Tibial artery (tissue), 4 donors: ENCODE data around the gene TEX12.

Source experiments
- DNase-seq, 2 donors: peaks; one replicate each; pipeline ENCODE4 v3.0.0-alpha.2; 2019
- H3K27ac ChIP-seq, 2 donors: fragments of 200-600 bp; sonication (generic) in 1 of 2; 1 replicate in 1 of 2; 2 replicates in 1 of 2; pipeline ENCODE4 v1.5.1; 2018 to 2019; ENCODE audit warnings: mild to moderate bottlenecking in 1 of 2
- H3K27me3 ChIP-seq, 2 donors: fragments of 200-600 bp; sonication (generic) in 1 of 2; one replicate each; pipeline versions ENCODE4 v1.5.1 to v1.6.0; 2016 to 2019
- H3K36me3 ChIP-seq, 3 donors: fragments of 200-600 bp; sonication (generic) in 2 of 3; one replicate each; pipeline ENCODE4 v1.5.1; 2016 to 2019; ENCODE audit warnings: mild to moderate bottlenecking in 2 of 3
- H3K4me1 ChIP-seq, 4 donors: fragments of 200-600 bp; sonication (generic) in 2 of 4; 1 replicate in 3 of 4; 2 replicates in 1 of 4; pipeline ENCODE4 v1.5.1; 2016 to 2019
- H3K4me3 ChIP-seq, 2 donors: fragments of 200-600 bp; sonication (generic) in 1 of 2; 1 replicate in 1 of 2; 2 replicates in 1 of 2; pipeline ENCODE4 v1.5.1; 2018 to 2019; ENCODE audit warnings: mild to moderate bottlenecking in 2 of 2
- H3K9me3 ChIP-seq, 3 donors: fragments of 200-600 bp; sonication (generic) in 1 of 3; one replicate each; pipeline ENCODE4 v1.5.1; 2016 to 2019
- intact Hi-C: fragments of 100-400 bp; cut with DNase I; formaldehyde crosslinking; loops from one replicate; pipeline ENCODE4 v1.15.0; 2023; ENCODE audit warnings: low total_unique reads
- TF ChIP-seq, protein P1 (sequence below), 2 experiments: fragments of 200-600 bp in 1 of 2; fragments of 450-650 bp in 1 of 2; IDR thresholded peaks; one replicate each; pipeline ENCODE4 v1.5.1; 2017 to 2019; ENCODE audit warnings: antibody characterized with exemption in 2 of 2, mild to moderate bottlenecking in 1 of 2, moderate library complexity in 1 of 2

Gene TEX12

DNA sequence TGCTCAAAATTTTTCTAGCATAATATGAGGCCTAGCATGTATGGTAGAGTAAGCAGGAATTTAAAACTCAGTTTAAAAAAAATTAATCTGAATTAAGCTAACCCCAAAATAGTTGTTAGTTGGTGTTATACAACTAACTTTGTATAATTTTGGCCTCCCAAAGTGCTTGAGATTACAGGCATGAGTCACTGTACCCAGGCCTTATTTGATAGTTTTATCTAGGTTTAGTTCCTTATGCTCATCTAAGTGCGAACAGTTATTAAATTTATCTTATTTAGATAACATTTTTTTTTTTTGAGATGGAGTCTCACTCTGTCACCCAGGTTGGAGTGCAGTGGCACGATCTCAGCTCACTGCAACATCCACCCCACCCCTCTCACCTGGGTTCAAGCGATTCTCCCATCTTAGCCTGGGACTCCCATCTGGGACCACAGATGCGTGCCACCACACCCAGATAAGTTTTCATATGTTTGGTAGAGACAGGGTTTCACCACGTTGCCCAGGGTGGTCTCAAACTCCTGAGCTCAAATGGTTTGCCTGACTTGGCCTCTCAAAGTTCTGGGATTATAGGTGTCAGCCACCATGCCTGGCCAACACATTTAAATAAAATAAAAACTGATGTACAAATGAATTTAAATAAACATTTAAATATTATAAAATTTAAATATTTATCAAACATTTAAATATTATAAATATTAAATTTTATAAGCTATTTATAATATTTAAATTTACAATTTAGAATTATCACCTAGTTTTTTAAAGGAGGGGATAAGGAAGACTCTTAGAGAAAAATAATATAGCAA, 10.8 kb upstream of the TEX12 start:
- H3K4me3 ChIP-seq: no peak overlapping the region
- DNase-seq: no peak
- H3K27ac ChIP-seq: no peak overlapping the region
- intact Hi-C loops: no loop called here
- peaks cover 0 to 16% (median 0%) of the 10 kb centered on the region in 4 donors for H3K4me1 ChIP-seq
- H3K36me3 ChIP-seq: no peaks in the 10 kb centered on the region
- no peaks in the 10 kb centered on the region for H3K9me3 ChIP-seq
- H3K27me3 ChIP-seq: no peaks in the 10 kb centered on the region
- TF ChIP-seq, protein P1, sequence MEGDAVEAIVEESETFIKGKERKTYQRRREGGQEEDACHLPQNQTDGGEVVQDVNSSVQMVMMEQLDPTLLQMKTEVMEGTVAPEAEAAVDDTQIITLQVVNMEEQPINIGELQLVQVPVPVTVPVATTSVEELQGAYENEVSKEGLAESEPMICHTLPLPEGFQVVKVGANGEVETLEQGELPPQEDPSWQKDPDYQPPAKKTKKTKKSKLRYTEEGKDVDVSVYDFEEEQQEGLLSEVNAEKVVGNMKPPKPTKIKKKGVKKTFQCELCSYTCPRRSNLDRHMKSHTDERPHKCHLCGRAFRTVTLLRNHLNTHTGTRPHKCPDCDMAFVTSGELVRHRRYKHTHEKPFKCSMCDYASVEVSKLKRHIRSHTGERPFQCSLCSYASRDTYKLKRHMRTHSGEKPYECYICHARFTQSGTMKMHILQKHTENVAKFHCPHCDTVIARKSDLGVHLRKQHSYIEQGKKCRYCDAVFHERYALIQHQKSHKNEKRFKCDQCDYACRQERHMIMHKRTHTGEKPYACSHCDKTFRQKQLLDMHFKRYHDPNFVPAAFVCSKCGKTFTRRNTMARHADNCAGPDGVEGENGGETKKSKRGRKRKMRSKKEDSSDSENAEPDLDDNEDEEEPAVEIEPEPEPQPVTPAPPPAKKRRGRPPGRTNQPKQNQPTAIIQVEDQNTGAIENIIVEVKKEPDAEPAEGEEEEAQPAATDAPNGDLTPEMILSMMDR (IDR thresholded peaks at IDR 0.05): no peak

DNA sequence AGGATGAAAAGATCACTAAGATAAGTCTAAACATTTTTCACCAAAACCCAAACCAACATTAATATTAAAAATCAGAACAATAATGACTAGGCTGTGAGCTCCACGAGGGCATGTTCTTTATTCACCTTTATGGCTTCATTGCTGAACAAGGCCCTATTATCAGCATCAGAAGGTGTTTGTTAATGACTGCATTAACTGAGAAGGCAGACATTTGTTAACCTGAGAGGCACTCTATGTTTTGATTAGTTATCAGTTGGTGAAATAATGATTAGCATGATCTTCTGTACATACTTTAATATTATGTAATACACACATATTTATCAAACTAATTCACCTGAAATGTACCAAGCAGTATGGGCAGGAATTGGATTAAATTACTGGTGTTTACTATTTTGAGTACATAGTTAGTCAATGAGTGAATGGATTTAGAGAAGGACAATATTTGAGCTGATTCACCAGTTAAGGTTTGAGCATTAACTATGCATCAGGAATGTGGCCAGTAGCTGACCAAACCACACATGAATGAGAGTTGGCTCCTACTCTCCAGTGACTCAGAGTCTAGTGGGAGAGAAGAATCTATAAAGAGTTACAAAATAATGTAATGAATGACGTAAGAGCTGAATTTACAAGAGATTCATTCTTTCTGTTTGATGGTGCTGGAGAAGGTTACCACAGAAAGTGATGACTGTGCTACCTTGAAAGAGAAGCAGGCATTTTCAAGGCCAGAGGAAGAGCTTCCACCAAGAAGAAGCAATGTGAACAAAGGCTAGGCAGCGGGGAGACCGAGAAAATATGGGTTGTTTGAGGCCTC, 10.0 kb upstream of the TEX12 start:
- no peak for DNase-seq
- Histone ChIP-seq H3K27ac (no peak overlapping the region), H3K36me3 (no peaks in the 10 kb centered on the region), H3K9me3 (no peaks in the 10 kb centered on the region), H3K27me3 (no peaks in the 10 kb centered on the region), H3K4me3 (no peak overlapping the region), H3K4me1 (peaks cover 0 to 16% (median 0%) of the 10 kb centered on the region in 4 donors)
- intact Hi-C loops: no loop called here
- TF ChIP-seq, protein P1 (IDR thresholded peaks at IDR 0.05): no peak

DNA sequence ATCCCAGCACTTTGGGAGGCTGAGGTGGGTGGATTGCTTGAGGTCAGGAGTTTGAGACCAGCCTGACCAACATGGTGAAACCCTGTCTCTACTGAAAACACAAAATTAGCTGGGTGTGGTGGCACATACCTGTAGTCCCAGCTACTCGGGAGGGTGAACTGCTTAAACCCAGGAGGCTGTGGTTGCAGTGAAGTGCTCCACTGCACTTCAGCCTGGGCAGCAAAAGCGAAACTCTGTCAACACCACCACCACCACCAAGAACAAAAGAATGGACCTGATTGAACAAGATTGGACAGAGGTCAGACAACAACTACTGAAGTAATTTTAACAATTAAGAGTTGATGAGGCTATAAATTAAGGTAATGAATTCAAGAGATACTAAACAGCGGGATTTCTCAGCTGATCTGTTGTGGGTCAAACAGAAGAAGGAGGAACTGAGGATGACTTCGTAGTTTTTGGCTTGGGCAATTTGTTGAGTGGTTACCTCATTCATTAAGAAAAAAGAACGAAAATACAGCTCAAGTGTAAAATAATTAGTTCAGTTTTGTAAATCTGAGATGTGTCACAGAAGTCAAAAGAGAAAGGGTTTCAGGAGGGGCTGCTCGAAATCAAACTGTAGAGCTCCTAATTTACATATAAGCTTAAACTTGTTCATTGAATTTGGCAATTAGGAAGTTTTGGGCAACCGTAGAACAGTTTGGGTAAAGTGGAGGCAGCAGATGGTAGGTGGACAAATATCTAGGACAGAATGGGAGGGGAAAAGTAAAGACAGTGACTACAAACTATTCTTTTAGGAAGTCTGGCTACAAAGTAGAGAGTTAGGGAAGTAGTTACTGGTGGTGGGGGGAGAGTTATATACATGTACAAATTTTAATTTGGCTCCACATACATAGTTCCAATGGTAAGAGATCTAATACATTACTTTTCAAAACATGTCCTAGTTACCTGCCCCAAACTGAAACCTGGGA, 7.8 kb upstream of the TEX12 start:
- no peaks in the 10 kb centered on the region for H3K36me3 ChIP-seq
- intact Hi-C loops: no loop called here
- no peak for DNase-seq
- TF ChIP-seq, protein P1 (IDR thresholded peaks at IDR 0.05): no peak
- H3K4me3 ChIP-seq: no peak overlapping the region
- H3K27me3 ChIP-seq: no peaks in the 10 kb centered on the region
- H3K9me3 ChIP-seq: no peaks in the 10 kb centered on the region
- no peak overlapping the region for H3K27ac ChIP-seq
- H3K4me1 ChIP-seq: peaks cover 0 to 16% (median 0%) of the 10 kb centered on the region in 4 donors

DNA sequence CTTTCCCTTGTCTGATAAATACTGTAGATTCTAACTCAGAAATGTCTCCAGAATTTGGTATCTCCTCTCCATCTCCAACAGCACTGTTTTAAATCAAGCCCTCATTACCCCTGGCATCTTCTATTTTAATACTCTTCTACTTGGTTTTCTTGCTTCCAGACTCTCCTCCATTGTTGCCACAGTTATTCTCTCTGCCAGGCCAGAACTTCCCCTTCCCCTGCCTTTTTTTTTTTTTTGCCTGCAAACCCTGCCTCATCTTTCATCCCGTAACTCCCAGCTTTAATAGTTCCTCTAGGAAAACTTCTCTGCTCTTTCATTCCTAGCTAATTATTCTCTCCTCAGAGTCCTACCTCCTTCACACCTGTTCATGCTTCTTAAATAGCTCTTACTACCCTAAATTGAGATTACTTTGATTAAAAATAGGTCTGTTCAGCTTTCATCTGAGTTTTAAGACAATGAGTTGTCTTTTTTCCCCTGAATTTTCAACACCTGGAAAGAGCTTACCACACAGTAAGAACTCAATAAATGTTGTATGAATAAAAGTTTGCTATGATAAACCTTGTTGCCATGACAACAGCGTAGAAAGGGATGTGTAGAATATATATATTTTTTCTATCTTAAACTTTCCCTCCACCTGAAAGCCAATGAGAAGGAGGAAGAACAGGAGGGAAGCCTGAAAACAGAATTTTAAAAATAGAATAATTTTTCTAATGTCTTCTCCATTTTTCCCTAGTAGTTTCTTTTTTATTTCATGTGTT, 6.9 kb upstream of the TEX12 start:
- Histone ChIP-seq H3K27ac (no peak overlapping the region), H3K36me3 (no peaks in the 10 kb centered on the region), H3K27me3 (no peaks in the 10 kb centered on the region), H3K4me3 (no peak overlapping the region), H3K4me1 (peaks cover 0 to 16% (median 0%) of the 10 kb centered on the region in 4 donors), H3K9me3 (no peaks in the 10 kb centered on the region)
- intact Hi-C loops: no loop called here
- DNase-seq: no peak
- TF ChIP-seq, protein P1 (IDR thresholded peaks at IDR 0.05): no peak
